GM19099 (cell line): ENCODE results near the gene SPATS2L.

Experiments
- POLR2A ChIP-seq: IDR thresholded peaks from 3 replicates; pipeline ENCODE4 v1.6.1; 2011; ENCODE audit warnings: low read depth; ENCODE audit not compliant: insufficient read length; ENCODE audit errors: extremely low read depth

Gene SPATS2L

DNA sequence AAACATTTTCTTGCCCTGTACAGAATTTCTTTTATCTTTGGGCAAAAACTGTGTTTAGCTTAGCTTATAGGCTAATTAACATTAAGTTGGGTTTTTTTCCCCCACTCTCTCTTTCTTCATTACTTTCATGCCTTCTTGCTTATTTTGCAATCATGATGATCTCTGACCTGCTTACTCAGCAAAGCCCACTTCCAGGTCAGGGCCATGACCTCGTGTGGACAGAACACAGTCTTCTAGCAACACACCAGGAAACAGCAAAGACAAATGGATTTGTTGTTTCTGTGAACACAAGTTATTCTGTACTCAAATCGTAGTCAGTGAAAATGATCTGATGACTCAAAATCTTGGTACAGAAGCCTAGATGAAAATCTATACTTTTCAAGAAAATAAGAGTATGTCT lies 60.7 kb downstream of the SPATS2L start:
- no peak for TF ChIP-seq POLR2A

DNA sequence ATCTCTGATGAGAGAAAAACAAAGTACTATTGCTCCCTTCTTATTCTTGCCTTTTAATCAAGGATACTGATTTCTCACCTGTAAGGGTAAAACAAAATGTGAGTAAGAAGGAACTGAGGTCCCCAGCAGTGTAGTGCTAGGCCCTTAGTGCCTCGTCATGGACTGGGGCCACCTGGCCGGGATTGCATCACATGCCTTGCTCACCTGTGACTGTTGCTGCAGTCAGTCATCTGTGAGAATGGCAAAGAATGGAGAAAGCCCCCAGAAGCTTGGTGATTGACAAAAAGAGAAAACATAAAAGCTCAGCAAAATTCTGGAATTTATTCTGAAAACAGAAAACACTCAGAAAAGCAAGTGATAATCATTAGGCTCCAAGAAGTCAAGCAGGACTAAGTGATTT lies 63.4 kb downstream of the SPATS2L start:
- no peak for TF ChIP-seq POLR2A

DNA sequence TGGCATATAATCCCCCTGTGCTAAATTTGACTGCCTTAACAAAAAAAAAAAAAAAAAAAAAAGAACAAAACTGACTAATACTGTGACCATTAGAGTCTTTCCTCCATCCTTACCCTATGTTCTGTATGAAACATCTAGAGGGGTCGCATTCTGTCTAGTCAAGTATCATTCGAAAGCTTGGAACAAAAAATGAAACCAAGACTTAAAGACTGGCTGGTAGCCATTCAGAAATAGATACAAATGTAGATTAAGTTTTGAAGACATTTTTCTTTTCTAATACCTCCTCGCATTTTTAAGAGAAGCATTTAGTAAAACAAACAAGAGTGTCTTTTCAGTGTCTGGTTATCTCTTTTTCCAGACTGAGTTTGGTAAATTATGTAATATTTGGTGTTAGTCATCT lies 66.7 kb downstream of the SPATS2L start:
- no peak for TF ChIP-seq POLR2A

DNA sequence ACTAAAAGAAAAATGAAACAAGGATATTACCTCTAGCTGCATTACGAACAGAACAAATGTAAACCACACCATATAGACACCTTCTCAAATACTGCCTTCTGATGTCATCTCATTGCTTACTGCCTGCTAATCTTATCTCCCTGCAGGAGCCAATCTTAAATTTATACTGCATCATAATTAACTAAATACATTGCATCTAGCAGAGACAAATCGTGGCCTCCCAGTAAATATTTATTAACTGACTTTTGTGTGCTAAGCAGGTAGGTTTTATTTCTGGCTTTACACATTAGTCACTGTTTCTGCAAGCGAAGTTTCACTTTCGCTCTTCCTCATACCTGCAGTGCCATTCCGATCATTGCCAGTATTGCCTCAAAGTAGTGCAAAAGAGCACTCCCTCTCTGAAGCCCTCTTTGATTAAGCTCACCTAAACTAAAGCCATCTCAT lies 67.5 kb downstream of the SPATS2L start:
- TF ChIP-seq POLR2A = no peak

DNA sequence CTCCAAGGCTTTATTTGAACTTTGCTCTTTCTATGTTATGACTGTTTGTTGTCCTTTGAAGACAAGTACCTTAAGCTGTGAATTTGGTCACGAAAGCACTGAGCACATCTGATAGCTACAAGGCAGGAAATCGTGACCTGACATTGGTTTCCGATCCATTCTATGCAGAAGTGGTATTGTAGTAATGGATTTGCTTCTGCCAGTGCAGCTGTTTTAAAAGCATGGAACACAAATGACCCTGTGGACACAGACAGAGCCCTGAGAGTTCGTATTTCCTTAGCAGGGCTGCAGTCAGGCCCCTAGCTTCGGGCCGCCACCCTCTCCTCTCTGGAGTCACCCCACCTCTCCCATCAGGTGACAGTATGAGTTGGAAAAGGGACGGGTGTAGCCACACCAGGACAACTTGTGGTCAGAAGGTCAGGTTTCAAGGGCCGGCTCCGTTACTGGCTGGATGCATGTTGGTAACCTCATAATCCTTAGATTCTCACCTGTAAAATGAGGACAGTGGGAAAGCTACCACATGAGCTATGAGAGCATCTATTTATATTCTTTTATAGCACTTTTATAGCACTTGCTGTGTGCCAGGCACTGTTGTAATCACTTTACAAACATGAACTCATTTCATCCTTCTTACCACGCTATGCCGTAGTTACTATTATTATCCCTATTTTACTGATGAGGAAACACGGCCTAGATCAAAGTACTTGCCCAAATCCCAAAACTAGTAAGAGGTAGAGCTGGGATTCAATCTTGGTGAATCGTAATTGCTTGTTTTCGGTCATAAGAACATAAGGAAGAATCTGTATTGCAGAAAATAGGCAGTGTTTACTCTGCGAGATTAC lies 70.2 kb downstream of the SPATS2L start:
- TF ChIP-seq POLR2A = no peak

DNA sequence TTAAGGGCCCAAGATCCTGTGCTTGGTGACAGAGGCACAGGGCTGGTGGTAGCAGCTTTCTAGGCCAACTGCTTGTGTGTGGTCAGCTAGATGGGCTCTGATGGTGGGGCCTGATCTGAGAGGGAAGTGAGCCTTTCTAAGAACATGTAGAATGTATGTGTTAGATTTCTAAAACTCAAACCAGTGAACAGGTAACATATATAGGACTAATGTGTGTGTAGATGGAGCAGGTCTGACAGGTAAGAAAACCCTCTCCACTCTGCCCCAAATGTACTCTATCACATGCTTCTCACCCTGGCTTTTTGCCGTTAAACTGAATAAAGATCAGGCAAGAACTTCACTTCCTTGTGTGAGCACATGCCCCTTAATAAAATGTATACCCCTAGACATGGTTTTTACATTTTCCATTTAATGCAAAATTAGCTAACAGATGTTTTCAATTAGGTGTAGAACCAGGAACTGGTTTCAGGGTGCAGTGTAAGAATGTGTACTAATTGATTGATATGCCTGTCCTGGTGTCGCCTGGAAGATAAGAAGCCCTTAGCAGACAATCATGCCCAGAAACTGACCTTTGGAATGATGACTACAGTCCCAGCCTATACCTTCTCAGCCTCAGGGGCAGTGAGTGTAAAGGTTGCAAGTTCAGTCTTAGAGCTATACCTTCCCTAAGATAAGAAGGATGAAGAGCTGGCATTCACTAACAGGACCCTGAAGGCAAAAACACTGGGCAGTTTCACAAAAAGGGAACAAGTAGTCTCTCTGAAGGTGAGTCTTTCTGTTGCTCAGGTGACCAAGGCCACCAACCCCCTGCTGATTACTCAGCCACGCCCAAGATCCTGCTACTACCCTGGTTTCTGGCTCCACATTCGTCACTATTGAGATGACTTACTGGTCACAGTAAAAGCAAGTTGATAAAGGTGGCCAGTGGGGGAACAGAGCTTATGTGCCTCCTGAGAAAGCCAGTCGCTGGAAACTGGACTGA lies 71.2 kb downstream of the SPATS2L start:
- no peak for TF ChIP-seq POLR2A

DNA sequence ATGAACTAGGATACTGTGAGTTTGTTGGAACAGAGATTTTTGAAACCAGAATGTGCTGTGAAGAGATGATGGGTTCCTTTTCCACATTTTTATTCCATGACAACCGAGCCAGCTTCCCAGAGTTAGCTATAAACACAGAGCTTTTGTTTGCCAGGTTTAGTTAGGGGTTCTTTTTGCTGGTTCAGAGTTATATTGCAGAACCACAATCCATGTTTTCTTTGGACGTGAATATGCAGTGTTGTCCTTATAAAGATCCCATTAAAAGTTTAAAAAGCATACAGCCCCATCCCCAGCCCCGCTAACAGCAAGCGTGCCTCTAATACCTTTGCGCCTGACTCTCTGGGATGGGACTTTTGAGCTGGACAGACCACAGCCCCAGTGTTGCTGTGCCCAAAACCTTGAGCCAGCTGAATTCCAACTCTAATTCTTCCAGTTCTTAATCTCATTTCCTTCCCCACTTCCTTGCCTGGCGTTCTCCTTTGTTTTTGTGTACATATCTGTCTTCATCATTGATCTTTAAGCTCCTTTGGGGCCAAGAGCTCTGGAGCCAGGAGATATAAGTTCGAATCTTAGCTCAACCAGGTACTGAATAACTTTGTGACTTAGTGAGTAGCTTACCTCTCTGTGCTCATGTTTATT lies 72.3 kb downstream of the SPATS2L start:
- TF ChIP-seq POLR2A = no peak

DNA sequence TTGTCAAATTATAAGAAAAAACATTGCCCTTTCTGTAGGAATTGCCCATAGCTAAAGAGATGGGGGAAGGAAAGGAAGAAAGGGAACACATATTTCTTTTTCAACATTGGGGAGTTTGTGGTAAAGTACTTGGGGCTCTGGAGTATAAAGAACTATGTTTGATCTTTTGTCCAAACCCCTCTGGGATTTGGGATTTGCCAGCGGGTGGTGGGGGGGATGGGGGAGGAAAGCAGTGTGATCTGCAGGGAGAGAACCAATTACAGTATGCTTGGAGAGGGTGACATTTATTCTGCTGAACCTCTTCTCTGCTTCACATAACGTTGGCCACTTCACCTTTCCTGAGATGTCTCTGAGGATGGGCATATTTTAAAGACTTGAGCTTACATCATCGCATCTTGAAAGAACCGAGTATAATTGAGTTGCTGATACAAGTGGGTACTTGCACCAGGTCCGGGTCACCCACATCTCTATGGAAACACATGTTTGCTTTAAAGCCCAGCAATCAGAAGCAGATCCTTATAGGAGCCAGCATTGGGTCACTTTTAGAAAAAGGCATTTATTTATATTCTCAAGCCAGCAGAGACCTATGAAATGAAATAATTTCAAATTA lies 73.1 kb downstream of the SPATS2L start:
- no peak for TF ChIP-seq POLR2A

DNA sequence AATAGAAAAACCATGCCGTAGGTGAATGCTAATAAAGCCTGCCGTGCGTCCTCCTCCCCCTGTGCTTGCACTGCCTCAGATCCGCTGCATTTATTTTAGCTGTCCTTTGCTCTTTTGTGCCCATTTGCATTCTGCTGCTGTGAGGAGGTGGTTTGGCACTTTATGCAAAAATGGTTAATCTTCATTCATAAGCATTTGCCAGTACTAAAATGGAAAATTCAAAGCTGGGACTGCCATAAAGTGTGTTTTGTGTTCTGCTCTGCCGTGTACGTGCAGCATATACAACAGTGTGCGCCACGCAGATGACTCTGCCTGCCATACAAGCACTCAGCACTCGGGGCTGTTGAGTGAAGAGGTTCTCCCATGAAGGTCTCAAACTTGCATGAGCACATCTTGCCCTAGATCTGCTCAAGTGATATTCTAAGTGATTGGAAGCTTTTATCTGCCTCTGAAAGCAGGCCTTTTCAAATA lies 73.6 kb downstream of the SPATS2L start:
- TF ChIP-seq POLR2A = no peak

DNA sequence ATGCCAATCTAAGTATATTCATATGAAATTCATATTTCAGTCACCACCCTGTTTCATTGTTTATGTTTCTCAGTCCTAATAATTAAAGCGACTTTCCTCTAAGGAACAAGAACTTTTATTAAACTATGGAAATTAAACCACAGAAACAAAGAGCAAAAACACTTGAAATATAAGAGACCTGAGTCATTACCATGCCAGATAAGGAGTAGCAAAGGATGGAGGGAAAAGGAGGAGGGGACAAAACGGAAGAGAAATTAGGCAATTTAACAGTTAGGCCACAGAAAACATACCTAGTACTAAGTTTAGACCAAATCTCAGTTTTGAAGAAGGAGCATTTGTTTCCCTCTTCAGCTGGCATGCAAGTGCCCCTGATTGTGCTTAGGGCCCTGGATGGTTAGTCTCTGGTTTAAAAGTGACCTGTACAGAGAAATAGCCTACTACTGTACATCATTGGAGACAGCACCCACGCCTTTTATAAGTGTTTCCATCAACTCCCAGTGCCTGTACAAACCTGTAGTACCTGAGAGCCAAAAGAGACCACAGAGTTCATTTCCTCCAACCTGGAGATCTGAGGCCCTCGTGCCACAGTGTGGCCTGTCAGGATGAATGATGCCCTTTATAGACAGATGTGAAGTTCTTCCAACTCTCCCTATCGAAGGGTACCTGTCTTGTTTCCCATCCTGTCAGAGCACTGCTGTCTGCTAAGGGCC lies 74.5 kb downstream of the SPATS2L start:
- no peak for TF ChIP-seq POLR2A

DNA sequence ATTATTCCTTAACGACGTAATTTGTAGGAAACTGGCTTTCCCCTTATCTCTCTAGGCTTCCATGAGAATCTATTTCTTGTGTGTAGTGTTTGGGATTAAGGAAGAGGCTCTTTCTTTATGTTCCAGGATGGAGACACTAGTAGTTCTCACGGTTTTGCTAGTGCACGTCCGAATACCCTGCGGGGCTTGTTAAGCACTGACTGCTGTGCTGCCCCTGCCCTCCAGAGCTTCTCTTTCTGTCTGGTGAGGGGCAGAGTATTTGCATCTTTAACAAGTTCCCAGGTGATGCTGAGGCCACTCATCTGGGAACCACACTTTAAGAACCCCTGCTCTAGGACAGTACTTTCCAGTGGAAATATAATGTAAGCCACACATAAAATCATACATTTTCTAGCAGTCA lies 76.4 kb downstream of the SPATS2L start:
- no peak for TF ChIP-seq POLR2A

DNA sequence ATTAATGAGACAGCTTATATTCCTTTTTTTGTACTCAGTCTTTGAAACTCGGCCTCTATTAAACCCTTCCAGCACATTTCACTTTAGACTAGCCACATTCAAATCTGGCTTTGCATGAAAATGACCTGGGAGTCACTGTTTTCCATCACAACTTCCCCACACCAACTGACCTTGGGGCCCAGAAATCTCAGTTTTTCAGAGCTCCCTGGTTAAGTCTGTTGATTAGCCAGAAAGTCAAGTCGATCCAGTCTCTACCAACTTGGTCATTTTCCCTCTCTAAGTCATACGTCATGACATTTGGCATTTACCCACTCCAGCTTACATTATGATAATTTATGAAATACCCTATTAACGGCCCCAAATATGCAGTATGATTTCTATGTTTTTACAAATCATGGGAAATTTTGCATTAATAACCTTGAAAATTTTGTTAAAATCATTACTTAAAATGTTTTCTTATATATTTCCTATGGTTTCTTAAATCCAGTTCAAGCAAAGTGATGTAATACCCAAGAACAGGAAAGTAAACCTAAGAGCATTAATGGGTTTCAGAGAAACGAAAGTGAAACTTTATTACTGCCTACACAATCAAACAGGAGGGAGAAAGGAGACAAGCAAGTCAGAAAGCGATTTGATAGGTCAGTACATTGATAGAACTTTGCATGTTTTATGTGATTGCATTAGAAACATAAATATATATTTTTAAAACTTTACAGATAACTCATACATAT lies 77.1 kb downstream of the SPATS2L start:
- no peak for TF ChIP-seq POLR2A

DNA sequence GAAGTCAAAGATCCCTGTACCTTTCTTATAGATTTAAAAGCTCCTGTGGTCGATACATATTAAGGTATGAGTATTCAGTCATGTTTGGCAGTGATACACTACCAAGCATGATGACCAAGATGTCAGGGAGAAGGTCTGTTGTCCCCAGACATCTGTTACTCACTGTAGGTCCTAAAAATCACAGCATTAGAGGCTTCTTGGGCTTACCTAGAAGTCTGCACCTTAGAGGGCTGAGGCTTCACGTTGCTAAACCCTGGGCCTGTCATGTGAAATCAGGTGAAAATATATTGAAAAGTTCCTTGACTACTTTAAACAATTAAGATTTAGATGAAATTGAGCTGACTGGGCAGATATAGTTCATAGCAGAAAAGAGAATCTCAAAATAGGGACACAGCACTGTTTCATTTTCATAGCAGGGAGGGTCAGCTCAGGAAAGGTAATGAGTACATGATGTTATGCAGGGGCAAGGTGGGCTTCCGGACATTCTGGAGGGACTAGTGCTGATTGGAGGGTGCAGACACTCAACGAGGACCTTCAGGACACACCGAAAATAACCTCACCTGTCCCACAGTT lies 78.7 kb downstream of the SPATS2L start:
- TF ChIP-seq POLR2A = no peak
